Measurements from ENCODE around the gene CREB5.

Gene CREB5

GRCh38 chr7:28407651-28408050, 4.7 kb upstream of the CREB5 start:
- peak; percentile 36 for DNase-seq (ENCODE audit: low read depth)

GRCh38 chr7:28408105-28408959, 4.0 kb upstream of the CREB5 start:
- DNase-seq (ENCODE audit: low read depth) = no peak

DNA sequence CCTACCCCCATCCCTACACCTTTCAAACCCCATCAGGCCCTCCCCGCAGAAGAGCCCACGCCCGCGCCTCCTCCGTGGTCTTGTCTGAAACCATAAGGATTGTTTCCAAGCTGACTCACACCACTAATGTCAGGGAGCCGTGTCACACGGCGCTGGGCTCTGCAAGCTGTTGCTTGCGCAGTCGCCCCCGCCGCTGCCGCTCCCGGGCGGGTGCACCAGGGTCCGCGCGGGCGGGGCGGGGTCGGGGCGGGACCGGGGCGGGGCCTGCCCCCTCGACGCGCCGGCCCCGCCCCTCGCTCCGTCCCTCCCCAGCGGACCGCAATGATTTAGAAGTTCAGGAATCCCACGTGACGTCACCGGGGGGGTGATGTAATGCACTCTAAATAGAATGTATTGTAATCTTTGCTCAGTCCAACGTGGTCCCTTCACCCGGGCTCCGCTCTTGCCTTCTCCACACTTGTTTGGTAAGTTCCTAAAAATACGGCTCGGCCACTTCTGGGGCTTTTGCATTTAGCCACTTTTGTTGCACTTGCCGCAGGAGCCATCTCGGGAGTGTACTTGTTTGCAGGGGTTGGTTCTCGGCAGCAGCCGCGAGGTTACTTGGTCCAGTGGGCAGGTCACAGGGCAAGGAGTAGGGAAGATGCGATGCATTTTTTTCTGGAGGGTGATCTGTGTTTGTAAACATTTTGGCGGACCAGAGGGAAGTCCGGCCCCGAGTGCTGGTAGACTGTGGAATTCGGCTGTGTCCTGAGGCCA, 3.2 kb upstream of the CREB5 start:
- peak; percentile 96 for DNase-seq (ENCODE audit: low read depth)

- DNase-seq (ENCODE audit: low read depth) = peak; percentile 55
These were observed 2.3 kb upstream of the CREB5 start for GRCh38 chr7:28409716-28410627.

DNA sequence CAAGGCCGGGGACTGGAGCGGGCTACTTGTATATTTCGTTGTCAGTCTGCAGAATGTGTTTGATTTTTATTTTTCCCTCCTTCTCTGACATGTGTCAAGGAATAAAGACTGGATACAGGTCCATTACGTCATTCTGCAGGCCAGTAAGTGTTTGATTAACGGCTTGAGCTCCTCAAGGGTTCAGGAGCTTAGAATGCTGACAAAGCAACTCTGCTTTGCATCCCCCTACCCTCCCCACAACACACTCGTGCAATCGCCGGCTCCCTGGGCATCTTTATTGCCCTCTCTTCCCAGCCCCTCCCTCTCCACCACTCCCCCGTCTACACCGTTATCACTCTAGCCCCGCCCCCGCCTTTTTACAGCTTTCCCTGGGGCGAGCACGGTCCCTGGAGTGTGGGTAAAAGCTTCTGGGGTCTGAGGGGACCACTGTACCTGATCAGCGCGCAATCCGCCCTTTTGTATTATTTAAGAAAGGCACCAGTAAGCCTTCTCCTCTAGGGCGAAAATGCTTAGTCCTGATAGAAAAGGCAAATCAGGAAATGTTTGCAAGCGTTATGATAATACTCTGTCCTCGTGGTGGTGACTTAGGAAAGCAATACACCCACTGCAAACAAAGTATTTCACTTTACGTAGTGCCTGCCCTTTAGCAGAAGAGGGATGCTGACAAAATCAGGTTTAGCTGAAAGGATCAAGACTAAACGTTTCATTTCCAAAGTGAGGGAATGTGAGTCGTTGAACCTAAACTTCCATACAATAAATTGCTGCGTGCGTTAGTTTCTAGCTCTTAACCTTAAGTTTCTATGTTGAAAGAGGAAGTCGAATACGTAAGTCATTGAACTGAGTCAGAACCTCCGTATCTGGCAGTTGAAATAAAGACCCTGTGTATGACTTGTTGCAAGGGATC, 1.4 kb upstream of the CREB5 start:
- DNase-seq (ENCODE audit: low read depth) = peak; percentile 10

DNA sequence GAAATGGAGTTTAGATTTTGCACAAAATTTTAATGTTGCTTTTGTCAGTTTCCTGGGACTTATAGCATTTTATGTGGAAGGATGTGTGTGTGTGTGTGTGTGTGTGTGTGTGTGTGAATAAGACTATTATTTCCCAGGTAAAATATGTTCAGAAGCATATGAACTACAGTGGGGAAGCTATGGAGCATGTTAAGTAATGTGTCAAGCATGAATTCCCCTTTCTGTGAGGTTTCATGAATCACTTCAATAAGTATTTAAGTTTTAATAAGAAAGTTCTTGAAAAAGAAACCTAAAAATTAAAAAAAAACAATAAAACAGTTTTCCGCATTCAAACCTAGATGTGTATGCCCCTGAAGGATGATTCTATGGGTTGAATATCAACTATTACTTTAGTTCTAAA, 693 bp downstream of the CREB5 start:
- no peak for DNase-seq (ENCODE audit: low read depth)

- no peak for DNase-seq (ENCODE audit: low read depth)
These were observed 2.1 kb downstream of the CREB5 start for GRCh38 chr7:28414453-28414852.

GRCh38 chr7:28417321-28417940, 5.1 kb downstream of the CREB5 start:
- no peak for DNase-seq (ENCODE audit: low read depth)

GRCh38 chr7:28418311-28418710, 6.0 kb downstream of the CREB5 start:
- DNase-seq (ENCODE audit: low read depth) = no peak

GRCh38 chr7:28418966-28419365, 6.6 kb downstream of the CREB5 start:
- DNase-seq (ENCODE audit: low read depth) = no peak

GRCh38 chr7:28419716-28420115, 7.4 kb downstream of the CREB5 start:
- peak; percentile 60 for DNase-seq (ENCODE audit: low read depth)

- DNase-seq (ENCODE audit: low read depth) = no peak
These were observed 10.8 kb downstream of the CREB5 start for GRCh38 chr7:28423112-28423511.

DNA sequence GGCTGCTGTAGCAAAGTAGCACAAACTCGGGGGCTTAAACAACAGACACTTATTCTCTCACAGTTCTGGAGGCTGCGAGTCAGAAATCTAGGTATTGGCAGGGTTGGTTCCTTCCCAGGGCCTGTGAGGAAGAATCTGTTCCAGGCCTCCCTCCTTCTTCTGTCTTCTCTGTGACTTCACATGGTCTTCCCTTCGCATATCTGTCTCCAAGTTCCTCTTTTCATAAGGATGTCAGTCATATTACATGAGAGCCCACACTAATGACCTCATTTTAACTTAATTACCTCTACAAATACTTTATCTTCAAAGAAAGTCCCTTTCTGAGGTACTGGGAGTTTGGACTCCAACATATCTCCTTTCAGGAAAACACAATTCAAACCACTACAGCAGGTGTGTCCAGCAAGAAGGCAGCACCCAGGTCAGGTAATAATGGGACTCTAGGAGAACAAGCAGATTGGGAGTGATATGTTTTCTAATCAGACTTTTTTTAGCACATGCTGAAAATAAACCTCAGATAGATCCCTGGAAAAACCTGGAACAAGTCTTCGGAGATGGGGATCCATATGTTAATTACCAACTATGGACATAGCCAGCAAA, 11.7 kb downstream of the CREB5 start:
- DNase-seq (ENCODE audit: low read depth) = no peak

- DNase-seq (ENCODE audit: low read depth) = no peak
These were observed 13.2 kb downstream of the CREB5 start for GRCh38 chr7:28425496-28425895.

GRCh38 chr7:28427236-28427635, 14.9 kb downstream of the CREB5 start:
- no peak for DNase-seq (ENCODE audit: low read depth)

GRCh38 chr7:28430616-28431015, 18.3 kb downstream of the CREB5 start:
- DNase-seq (ENCODE audit: low read depth) = no peak

GRCh38 chr7:28432105-28432504, 19.8 kb downstream of the CREB5 start:
- DNase-seq (ENCODE audit: low read depth) = no peak

GRCh38 chr7:28433039-28433438, 20.7 kb downstream of the CREB5 start:
- DNase-seq (ENCODE audit: low read depth) = no peak

GRCh38 chr7:28433699-28434219, 21.4 kb downstream of the CREB5 start:
- peak; percentile 10 for DNase-seq (ENCODE audit: low read depth)

DNA sequence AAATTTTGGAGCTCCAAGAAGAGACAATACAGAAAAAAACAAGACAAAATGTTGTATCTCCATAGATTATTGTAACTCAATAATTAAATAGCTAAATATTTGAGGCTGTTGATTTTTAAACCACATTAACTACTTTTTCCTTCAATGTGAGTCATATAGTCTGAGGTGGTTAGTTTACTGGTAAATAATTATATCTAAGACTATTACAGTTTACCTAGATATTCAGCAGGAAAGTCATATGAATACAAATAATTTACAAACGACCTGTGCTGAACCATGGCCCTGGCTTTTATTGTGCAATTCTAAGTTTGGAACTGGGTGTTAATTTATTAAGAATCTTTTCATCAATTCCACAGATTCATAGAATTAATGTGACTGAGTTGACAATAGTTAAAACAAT, 22.2 kb downstream of the CREB5 start:
- no peak for DNase-seq (ENCODE audit: low read depth)

All from EH (cell line).